Mesothelial cell of epicardium (in vitro differentiated cells): ENCODE measurements around the gene RAB17. TPM values are rescaled to one million over a fixed set of nuclear protein-coding genes. Genes with fewer than 3 reads are reported as not detected.

ENCODE experiments used
- DNase-seq, 2 experiments: peaks; one replicate each; pipeline ENCODE4 v3.0.0; 2021; ENCODE audit warnings: low spot score in 2 of 2; ENCODE audit not compliant: unreplicated experiment in 2 of 2
- H3K27ac Mint-ChIP-seq: 2 replicates; pipeline ENCODE4 v1.8.0; 2021; ENCODE audit warnings: mixed read lengths
- H3K27me3 Mint-ChIP-seq: 2 replicates; pipeline ENCODE4 v1.8.0; 2021; ENCODE audit warnings: low read depth, mixed read lengths
- H3K36me3 Mint-ChIP-seq: 2 replicates; pipeline ENCODE4 v1.8.0; 2021; ENCODE audit warnings: mixed read lengths
- H3K4me1 Mint-ChIP-seq: 2 replicates; pipeline ENCODE4 v1.8.0; 2021; ENCODE audit warnings: mixed read lengths
- H3K4me3 Mint-ChIP-seq: 2 replicates; pipeline ENCODE4 v1.8.0; 2021; ENCODE audit warnings: mild to moderate bottlenecking, moderate library complexity, mixed read lengths
- H3K9me3 Mint-ChIP-seq: 2 replicates; pipeline ENCODE4 v1.8.0; 2021; ENCODE audit warnings: mixed read lengths
- total RNA-seq: library from RNA; stranded (reverse); gene quantifications from 3 replicates; pipeline ENCODE4 v1.2.1, GENCODE V29; 2021
- TF ChIP-seq, protein P1 (sequence below): fragments of 200-600 bp; sonication (generic); IDR thresholded peaks from one replicate; pipeline ENCODE4 v1.5.0; 2021; ENCODE audit warnings: antibody characterized with exemption; ENCODE audit not compliant: unreplicated experiment

The RAB17 gene
- total RNA-seq, 1 donor from 2014 or later = 10.6 TPM

DNA sequence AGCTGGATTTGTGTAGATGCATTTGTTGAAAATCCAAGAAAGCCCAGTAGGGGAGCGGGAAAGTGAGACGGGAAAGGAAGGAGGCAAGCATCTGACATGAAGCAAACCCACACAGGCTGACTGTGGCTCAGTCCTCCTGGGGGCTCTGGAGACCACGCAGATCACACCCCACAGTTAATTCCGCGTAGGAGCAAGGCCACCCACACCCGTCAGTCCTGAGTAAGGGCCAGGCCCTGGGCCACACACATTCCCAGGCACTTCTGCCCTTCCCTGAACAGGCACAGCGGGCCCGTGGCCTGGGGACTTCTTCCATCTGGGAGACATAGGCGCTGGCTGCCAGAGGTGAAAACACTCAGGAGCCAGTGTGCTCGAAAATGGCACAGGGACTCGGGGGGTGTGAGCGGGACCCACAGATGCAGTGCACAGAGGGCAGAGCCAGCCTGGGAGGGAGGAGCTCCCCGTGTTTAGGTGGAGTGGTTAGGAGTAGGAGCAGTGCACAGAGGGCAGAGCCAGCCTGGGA lies 43.6 kb downstream of the RAB17 start:
- H3K9me3 Mint-ChIP-seq = no peaks in the 10 kb centered on the region
- H3K4me1 Mint-ChIP-seq = no peaks in the 10 kb centered on the region
- H3K4me3 Mint-ChIP-seq = no peak overlapping the region
- no peak for DNase-seq
- TF ChIP-seq, protein P1, sequence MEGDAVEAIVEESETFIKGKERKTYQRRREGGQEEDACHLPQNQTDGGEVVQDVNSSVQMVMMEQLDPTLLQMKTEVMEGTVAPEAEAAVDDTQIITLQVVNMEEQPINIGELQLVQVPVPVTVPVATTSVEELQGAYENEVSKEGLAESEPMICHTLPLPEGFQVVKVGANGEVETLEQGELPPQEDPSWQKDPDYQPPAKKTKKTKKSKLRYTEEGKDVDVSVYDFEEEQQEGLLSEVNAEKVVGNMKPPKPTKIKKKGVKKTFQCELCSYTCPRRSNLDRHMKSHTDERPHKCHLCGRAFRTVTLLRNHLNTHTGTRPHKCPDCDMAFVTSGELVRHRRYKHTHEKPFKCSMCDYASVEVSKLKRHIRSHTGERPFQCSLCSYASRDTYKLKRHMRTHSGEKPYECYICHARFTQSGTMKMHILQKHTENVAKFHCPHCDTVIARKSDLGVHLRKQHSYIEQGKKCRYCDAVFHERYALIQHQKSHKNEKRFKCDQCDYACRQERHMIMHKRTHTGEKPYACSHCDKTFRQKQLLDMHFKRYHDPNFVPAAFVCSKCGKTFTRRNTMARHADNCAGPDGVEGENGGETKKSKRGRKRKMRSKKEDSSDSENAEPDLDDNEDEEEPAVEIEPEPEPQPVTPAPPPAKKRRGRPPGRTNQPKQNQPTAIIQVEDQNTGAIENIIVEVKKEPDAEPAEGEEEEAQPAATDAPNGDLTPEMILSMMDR = no peak
- H3K27ac Mint-ChIP-seq = no peak overlapping the region
- no peaks in the 10 kb centered on the region for H3K36me3 Mint-ChIP-seq
- H3K27me3 Mint-ChIP-seq = no peaks in the 10 kb centered on the region

DNA sequence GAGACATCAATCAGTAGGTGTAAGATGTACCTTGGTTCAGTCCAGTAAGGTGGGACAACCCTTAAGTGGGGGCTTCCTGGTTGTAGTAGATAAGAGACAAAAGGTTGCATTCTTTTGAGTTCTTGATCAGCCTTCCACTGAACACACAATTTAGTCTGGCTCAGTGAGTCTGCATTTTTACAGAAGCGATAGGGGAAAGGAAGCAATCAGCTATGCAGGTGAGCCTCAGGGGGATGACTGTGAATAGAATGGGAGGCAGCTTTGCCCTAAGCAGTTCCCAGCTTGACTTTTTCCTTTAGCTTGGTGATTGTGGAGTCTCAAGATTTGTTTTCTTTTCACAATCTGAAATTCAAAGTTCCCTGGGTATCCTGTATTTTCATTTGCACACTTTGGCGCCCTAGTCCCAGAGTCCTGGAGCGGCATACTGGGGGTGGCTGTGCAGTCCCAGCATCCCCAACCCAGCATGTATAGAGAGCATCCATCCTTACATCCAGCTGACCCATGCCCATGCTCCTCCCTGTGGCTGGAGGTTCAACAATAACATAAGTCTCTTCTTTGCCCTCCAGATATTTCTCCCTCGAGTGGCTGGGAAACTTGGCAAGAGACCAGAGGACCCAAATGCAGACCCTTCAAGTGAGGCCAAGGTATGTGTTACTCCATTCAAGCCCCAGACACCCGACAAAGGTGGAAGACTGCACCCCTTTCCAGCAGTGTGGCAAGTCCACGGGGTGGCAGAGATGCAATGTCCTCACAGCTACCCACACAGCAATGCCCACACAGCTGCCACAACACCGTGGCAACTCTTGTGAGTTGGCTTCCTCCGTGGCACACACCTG lies 44.3 kb downstream of the RAB17 start:
- Mint-ChIP-seq H3K36me3 (peaks cover 3% of the 10 kb centered on the region), H3K4me3 (no peak overlapping the region)

DNA sequence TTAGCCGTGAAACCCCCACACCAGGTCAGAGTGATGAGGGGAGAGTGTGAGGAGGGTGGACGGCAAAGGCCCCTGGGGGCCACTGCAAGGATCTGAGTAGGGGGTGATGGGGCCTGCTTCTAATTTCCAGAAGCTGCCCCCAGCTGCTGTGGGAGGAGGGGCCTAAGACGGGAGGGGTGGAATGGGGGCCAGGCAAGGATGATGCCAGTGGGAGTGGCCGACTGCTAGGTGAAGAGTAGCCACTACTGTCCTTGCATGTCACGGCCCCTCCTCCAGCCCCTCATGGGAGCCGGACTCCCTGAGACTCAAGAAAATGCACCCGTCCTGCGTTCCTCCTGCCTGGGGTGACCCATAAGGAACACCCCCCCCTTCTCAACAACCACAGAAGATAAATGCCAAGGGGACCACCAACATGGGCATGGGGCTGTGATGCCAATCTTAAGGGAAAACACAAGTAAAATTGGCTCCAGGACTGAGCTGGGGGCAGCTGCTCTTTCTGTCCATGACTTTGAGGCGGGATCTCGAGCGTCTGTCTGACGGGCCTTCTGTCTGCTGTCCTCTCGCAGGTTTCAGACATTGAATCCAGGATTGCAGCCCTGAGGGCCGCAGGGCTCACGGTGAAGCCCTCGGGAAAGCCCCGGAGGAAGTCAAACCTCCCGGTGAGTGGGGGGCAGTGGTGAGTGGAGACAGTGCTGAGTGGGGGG lies 48.4 kb downstream of the RAB17 start:
- Mint-ChIP-seq H3K27ac (no peak overlapping the region), H3K9me3 (peaks cover 4% of the 10 kb centered on the region), H3K36me3 (peaks cover 3% of the 10 kb centered on the region), H3K4me3 (no peak overlapping the region), H3K27me3 (no peaks in the 10 kb centered on the region), H3K4me1 (no peaks in the 10 kb centered on the region)
- DNase-seq = no peak
- TF ChIP-seq, protein P1 = no peak

More for the DNA sequence above, 44.3 kb downstream of the RAB17 start:
- H3K9me3 Mint-ChIP-seq = peaks cover 4% of the 10 kb centered on the region
- DNase-seq = no peak
- no peaks in the 10 kb centered on the region for H3K4me1 Mint-ChIP-seq
- H3K27ac Mint-ChIP-seq = no peak overlapping the region
- TF ChIP-seq, protein P1 = no peak
- no peaks in the 10 kb centered on the region for H3K27me3 Mint-ChIP-seq

DNA sequence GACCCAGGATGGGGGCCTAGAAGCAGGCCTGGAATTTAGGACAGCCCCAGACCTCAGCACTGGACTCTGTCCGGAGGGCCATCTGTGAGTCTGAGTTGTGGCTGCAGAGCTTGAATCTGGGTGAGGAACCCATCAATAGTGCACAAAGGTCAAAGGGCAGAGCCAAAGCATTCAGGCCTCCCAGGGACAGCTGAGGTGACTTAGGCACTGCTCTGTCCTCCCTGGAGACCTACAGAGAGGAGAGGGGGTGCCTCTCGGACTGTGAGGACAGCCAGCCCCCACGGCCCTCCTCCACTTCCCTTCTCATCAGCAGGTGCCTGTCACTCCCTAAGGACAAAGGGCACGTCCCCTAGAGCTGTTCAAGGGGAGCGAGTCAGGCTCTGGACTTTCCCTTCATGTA lies 49.3 kb downstream of the RAB17 start:
- Mint-ChIP-seq H3K36me3 (peaks cover 3% of the 10 kb centered on the region), H3K4me3 (no peak overlapping the region), H3K27me3 (no peaks in the 10 kb centered on the region), H3K27ac (no peak overlapping the region), H3K4me1 (no peaks in the 10 kb centered on the region), H3K9me3 (peaks cover 4% of the 10 kb centered on the region)
- DNase-seq = no peak
- TF ChIP-seq, protein P1 = no peak

DNA sequence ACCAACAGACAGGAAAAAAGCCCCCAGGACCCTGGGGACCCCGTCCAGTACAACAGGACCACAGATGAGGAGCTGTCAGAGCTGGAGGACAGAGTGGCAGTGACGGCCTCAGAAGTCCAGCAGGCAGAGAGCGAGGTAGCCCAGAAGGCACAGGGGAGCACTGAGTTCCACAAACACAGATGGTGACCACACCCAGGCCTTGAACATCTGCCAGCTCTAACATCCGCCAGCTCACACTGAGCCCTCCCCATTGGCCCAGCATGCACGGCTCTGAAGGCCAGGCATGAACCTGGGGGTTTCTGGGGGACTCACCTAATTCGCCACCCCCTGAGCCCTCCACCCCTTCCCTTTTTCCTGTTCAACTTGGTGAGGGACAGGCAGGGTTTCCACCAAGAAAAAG lies 49.7 kb downstream of the RAB17 start:
- Mint-ChIP-seq H3K4me1 (no peaks in the 10 kb centered on the region), H3K36me3 (peaks cover 3% of the 10 kb centered on the region), H3K27ac (no peak overlapping the region), H3K9me3 (peaks cover 4% of the 10 kb centered on the region), H3K27me3 (no peaks in the 10 kb centered on the region), H3K4me3 (no peak overlapping the region)
- DNase-seq = no peak
- TF ChIP-seq, protein P1 = no peak
